CD4-positive, alpha-beta T cell treated with Interleukin-6 for 4 hours (primary cell): ENCODE measurements around the gene OBP2A.

Source experiments
- DNase-seq: peaks from one replicate; pipeline ENCODE4 v3.0.0-alpha.2; 2020; ENCODE audit warnings: mixed read lengths

OBP2A gene

DNA sequence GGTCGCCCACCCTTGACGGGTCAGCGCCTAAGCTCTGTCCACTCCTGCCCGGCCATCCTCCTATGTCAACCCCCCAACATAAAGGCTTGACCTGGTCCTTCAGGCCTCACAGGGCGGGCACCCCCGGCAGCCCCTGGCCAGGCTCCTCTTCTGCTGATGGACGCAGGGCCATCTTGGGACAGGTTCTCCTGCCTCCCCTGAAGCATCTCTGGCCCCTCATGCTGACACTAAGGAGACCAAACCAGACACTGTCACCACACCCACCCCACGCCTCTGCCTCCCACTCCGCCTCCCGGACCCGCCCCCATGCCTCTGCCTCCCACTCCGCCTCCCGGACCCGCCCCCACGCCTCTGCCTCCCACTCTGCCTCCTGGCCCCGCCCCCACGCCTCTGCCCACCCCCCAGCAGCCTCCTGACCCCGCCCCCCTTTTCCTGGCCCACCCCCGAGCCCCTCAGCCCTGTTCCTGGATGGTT is 6.8 kb downstream of the OBP2A start:
- DNase-seq: no peak

DNA sequence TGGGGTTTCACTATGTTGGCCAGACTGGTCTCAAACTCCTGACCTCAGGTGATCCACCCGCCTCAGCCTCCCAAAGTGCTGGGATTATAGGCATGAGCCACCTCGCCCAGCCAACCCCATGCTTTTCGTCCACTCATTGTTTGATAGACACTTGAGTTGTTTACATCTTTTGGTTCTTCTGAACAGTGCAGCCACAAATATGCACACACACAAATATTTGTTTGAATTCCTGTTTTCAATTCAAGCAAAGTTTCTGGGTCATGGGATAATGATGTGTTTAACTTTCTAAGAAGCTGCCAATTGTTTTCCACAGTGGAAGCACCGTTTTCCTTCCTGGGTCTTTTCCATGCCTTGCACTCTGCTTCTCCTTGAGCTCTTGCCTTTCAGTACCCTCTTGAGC is 8.8 kb downstream of the OBP2A start:
- no peak for DNase-seq

GRCh38 chr9:135555203-135555602 is 9.3 kb downstream of the OBP2A start:
- DNase-seq: no peak

DNA sequence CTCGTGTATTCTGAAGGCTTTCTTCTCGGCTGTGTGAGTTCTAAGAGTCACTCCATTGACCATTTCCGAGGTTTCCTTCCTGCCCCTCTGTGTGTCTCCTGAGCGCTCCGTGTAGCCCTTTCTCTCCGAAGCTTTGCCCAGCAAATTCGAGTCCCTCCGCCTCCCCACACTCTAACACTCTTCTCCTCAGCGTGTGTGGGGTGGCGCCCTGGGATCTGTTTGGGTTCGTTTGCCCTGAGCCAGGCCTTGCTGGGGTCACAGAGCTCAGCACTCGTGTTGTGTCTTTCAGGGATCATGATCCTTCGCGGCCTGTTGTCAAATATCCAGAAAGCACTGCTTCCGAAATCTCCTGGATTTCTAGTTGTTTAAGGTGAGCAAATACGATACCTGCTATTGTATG is 10.0 kb downstream of the OBP2A start:
- no peak for DNase-seq

DNA sequence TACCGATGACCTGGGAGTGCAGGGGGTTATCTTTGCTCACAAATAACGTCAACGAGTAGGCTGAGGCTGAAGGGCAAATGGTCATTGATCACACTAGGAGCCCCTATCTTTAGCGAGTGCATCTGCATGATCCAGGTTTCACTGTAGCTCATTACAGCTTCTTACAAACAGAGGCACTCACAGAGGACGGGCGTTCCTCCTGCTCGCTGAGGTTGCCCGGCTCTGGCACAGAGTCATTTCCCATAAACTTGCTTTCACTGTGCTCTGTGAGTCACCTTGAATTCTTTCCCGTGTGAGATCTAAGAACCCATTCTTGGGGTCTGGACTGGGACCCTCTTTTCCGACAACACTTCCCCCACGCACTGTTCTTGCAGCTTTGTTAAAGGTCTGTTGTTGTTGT is 13.7 kb downstream of the OBP2A start:
- no peak for DNase-seq

DNA sequence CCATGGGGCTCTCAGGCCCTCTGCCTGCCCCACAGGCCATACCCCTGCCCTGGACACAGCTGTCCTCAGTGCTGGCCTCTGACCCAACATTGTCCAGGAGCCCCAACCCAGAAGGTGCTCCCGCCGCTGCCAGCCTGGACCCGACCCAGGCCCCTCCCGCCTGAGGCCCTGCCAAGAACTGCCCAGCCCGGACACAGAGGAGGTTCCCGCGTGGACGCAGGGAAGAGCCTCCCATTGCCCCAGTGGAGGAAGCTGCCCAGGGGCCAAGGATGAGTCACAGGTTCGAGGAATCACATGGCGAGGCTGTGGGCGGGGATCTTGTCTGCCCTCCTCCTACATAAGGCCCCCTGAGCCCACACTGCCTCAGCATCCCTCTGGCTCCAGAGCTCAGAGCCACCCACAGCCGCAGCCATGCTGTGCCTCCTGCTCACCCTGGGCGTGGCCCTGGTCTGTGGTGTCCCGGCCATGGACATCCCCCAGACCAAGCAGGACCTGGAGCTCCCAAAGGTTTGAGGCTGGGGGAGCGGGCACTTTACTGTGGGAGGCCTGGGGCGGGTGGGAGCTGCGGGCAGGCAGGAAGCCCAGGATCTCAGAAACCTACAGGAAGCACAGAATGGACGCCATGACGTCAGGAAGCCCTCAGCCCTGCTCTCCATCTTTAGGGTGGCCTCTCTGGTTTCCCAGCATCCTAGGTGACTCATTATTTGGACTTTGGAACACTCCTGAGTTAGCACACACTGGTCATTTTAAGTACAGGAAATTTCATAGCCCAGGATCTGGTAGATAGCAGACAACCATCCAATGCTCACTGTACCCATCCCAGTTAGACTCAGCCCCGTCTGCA is 15.7 kb downstream of the OBP2A start, which contains the start of gene PAEP:
PAEP (plus strand) TSS at position 366 of the 844 bp plus-strand sequence.
- no peak for DNase-seq

DNA sequence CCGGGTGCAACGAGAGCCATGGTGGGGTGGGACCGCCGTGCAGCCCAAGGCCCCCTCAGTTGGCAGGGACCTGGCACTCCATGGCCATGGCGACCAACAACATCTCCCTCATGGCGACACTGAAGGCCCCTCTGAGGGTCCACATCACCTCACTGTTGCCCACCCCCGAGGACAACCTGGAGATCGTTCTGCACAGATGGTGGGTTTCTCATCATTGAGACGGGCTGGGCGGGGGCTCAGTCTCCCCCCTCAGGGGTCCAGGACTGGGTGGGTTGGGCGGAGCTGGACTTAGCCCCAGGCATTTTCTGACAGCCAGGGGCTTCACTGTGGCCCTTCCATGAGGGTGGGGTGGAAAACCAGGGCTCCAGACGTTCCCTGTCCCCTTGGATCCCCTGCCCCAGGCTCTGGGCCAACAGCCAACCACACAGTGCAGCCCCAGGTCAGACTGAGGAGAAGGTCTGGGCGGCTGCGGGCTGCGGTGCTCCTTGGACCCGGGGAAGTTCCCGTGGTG is 16.4 kb downstream of the OBP2A start:
- no peak for DNase-seq

- DNase-seq: no peak
Observed at GRCh38 chr9:135563039-135563476, 17.1 kb downstream of the OBP2A start.

GRCh38 chr9:135563858-135564257 is 17.9 kb downstream of the OBP2A start:
- DNase-seq: no peak

DNA sequence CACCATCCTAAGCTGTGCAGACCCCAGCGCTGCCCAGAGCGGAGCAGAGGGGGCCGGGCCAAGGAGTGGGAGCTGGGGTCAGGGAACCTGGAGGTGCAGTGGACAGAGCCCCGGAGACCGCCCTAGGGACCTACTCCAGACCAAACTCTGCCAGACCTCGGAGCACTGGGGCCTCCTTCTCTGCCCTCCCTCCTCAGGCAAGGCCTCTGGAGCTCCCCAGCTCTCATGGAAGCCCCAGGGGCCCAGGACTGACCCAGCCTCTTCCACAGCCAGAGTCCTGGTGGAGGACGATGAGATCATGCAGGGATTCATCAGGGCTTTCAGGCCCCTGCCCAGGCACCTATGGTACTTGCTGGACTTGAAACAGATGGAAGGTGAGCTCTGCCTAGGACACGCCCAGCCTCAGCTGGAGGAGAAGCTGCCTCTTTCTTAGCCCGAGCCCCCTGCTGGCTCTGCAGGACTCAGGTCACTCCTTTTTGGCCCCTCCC is 19.3 kb downstream of the OBP2A start:
- DNase-seq: no peak

- DNase-seq: no peak
Observed at GRCh38 chr9:135565636-135566035, 19.7 kb downstream of the OBP2A start.

- no peak for DNase-seq
Observed at GRCh38 chr9:135566552-135566951, 20.6 kb downstream of the OBP2A start.

GRCh38 chr9:135567311-135567710 is 21.4 kb downstream of the OBP2A start:
- no peak for DNase-seq

DNA sequence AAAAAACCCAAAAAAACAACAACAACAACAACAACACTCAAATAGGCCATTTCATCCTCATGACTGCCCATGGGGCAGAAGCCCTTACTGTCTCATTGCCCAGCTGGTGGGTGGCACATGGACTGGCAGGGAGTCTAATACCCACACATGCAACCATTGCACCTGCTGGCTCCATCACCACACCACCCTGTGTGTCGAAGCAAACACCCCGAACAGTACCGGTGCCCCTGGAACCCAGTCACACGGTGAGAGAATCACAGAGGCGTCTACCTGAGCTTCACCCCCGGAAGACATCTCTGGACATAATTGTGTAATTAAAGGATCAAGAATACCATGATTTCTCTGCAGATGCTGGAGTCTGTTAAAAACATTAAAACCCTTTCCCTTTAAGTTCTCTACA is 22.1 kb downstream of the OBP2A start:
- no peak for DNase-seq

DNA sequence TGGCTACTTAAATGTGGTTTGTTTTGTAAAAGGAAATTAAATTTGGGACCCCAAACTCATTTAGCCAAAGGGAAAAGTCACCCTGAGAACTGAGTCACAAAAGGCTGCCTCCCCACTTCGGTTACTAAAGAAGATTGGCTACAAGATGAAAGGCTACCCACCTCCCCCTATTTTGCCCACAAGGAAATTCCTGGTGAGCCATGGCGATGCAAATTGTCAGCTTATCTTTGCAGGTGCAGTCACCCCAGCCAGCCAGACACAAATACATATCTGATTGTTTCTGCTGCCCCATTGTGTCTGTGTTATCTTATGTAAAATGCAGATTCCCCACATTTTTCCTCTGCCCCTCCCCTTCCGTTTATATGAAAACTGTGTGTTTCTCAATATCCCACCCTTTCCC is 24.5 kb downstream of the OBP2A start:
- no peak for DNase-seq

- DNase-seq: no peak
Observed at GRCh38 chr9:135572233-135572632, 26.3 kb downstream of the OBP2A start.

GRCh38 chr9:135573124-135573523 is 27.2 kb downstream of the OBP2A start:
- no peak for DNase-seq

DNA sequence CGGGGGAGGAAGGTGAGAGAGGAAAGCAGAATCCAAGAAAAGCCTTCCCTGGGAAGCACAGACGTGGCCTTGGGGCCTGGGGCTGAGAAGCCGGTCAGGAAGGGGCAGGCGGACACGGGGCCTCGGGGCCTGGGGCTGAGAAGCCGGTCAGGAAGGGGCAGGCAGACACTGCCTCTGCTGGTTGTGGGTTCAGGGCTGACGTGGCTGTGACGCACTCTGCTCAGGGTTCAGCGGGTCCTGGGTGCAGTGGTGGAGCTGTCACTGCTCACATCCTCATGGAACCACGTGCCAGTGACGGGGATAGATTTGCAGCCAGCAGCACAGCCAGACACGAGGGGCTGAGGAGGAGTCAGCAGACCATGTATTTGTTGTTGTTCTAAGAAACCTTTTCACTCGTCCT is 28.4 kb downstream of the OBP2A start:
- no peak for DNase-seq

GRCh38 chr9:135574943-135575342 is 29.0 kb downstream of the OBP2A start:
- no peak for DNase-seq

- no peak for DNase-seq
Observed at GRCh38 chr9:135575995-135576631, 30.2 kb downstream of the OBP2A start.

- no peak for DNase-seq
Observed at GRCh38 chr9:135577256-135577655, 31.3 kb downstream of the OBP2A start.

GRCh38 chr9:135579356-135579755 is 33.4 kb downstream of the OBP2A start:
- no peak for DNase-seq

- DNase-seq: no peak
Observed at GRCh38 chr9:135579889-135580660, 34.1 kb downstream of the OBP2A start.
